Measurements from ENCODE around the gene NAPG.
"Not testable (repeated sequence)": the region's sequence is repeated elsewhere in the genome, so short reads cannot be mapped to it uniquely, and the experiment has no call there.

NAPG gene

GRCh38 chr18:10530002-10530401 lies 4.2 kb downstream of the NAPG start:
- H3K27ac ChIP-seq, result no peak overlapping the region

GRCh38 chr18:10530852-10531251 lies 5.0 kb downstream of the NAPG start:
- no peak overlapping the region for H3K27ac ChIP-seq
- TF ChIP-seq ZFX (IDR thresholded peaks at IDR 0.05; ENCODE audit: borderline replicate concordance), result no peak
- TF ChIP-seq CTCF (IDR thresholded peaks at IDR 0.05), result no peak

More at GRCh38 chr18:10530002-10530401, 4.2 kb downstream of the NAPG start:
- TF ChIP-seq CTCF (IDR thresholded peaks at IDR 0.05) (no peak), ZFX (IDR thresholded peaks at IDR 0.05; ENCODE audit: borderline replicate concordance) (no peak)

- no peak overlapping the region for H3K27ac ChIP-seq
Observed at GRCh38 chr18:10533111-10533510, 7.3 kb downstream of the NAPG start.

GRCh38 chr18:10536280-10536679 lies 10.5 kb downstream of the NAPG start:
- TF ChIP-seq CTCF (IDR thresholded peaks at IDR 0.05) (no peak), ZFX (IDR thresholded peaks at IDR 0.05; ENCODE audit: borderline replicate concordance) (no peak)
- H3K27ac ChIP-seq, result no peak overlapping the region

More at GRCh38 chr18:10533111-10533510, 7.3 kb downstream of the NAPG start:
- no peak for TF ChIP-seq CTCF (IDR thresholded peaks at IDR 0.05)
- TF ChIP-seq ZFX (IDR thresholded peaks at IDR 0.05; ENCODE audit: borderline replicate concordance), result no peak

- TF ChIP-seq ZFX (IDR thresholded peaks at IDR 0.05; ENCODE audit: borderline replicate concordance), result no peak
- TF ChIP-seq CTCF (IDR thresholded peaks at IDR 0.05), result no peak
Observed at GRCh38 chr18:10537765-10538164, 11.9 kb downstream of the NAPG start.

GRCh38 chr18:10539124-10539523 lies 13.3 kb downstream of the NAPG start:
- not testable (repeated sequence) for H3K27ac ChIP-seq

More at GRCh38 chr18:10537765-10538164, 11.9 kb downstream of the NAPG start:
- H3K27ac ChIP-seq, result no peak overlapping the region

GRCh38 chr18:10543277-10543676 lies 17.4 kb downstream of the NAPG start:
- no peak overlapping the region for H3K27ac ChIP-seq
- no peak for TF ChIP-seq CTCF (IDR thresholded peaks at IDR 0.05)
- no peak for TF ChIP-seq ZFX (IDR thresholded peaks at IDR 0.05; ENCODE audit: borderline replicate concordance)

GRCh38 chr18:10544093-10544748 lies 18.4 kb downstream of the NAPG start:
- no peak for TF ChIP-seq CTCF (IDR thresholded peaks at IDR 0.05)
- no peak for TF ChIP-seq ZFX (IDR thresholded peaks at IDR 0.05; ENCODE audit: borderline replicate concordance)

More at GRCh38 chr18:10544093-10544748, 18.4 kb downstream of the NAPG start:
- no peak overlapping the region for H3K27ac ChIP-seq
